Ishikawa (cell line): ENCODE data around the gene SLC4A1AP.

Source experiments
- CEBPB ChIP-seq: IDR thresholded peaks from 2 replicates; pipeline ENCODE4 v1.6.1; 2012
- CREB1 ChIP-seq: IDR thresholded peaks from 2 replicates; pipeline ENCODE4 v1.6.1; 2012; ENCODE audit warnings: low read depth
- EGR1 ChIP-seq: IDR thresholded peaks from 2 replicates; pipeline ENCODE4 v1.6.1; 2012
- EP300 ChIP-seq: IDR thresholded peaks from 2 replicates; pipeline ENCODE4 v1.6.1; 2012; ENCODE audit warnings: borderline replicate concordance
- FOXM1 ChIP-seq: IDR thresholded peaks from 2 replicates; pipeline ENCODE4 v1.6.1; 2012; ENCODE audit warnings: low read depth, borderline replicate concordance
- MAX ChIP-seq: IDR thresholded peaks from 2 replicates; pipeline ENCODE4 v1.6.1; 2012
- NFIC ChIP-seq: IDR thresholded peaks from 2 replicates; pipeline ENCODE4 v1.6.1; 2012
- RAD21 ChIP-seq: IDR thresholded peaks from 2 replicates; pipeline ENCODE4 v1.6.1; 2012; ENCODE audit warnings: low read depth
- REST ChIP-seq: IDR thresholded peaks from 2 replicates; pipeline ENCODE4 v1.6.1; 2012; ENCODE audit warnings: low read depth, mild to moderate bottlenecking
- TAF1 ChIP-seq: IDR thresholded peaks from 2 replicates; pipeline ENCODE4 v1.6.1; 2012; ENCODE audit warnings: low read depth, mild to moderate bottlenecking
- TCF12 ChIP-seq: IDR thresholded peaks from 2 replicates; pipeline ENCODE4 v1.6.1; 2012; ENCODE audit warnings: low read depth
- TEAD4 ChIP-seq: IDR thresholded peaks from 2 replicates; pipeline ENCODE4 v1.6.1; 2012
- YY1 ChIP-seq: IDR thresholded peaks from 2 replicates; pipeline ENCODE4 v1.6.1; 2012; ENCODE audit warnings: low read depth
- ZBTB7A ChIP-seq: IDR thresholded peaks from 2 replicates; pipeline ENCODE4 v1.6.1; 2012; ENCODE audit warnings: low read depth
- TF ChIP-seq, protein P1 (sequence below): IDR thresholded peaks from 2 replicates; pipeline ENCODE4 v1.6.1; 2012

The SLC4A1AP gene

GRCh38 chr2:27720004-27720551, 56.4 kb downstream of the SLC4A1AP start:
- no peak for TF ChIP-seq ZBTB7A
- TF ChIP-seq FOXM1: no peak
- TF ChIP-seq YY1: no peak
- TF ChIP-seq EGR1: no peak
- no peak for TF ChIP-seq TCF12

DNA sequence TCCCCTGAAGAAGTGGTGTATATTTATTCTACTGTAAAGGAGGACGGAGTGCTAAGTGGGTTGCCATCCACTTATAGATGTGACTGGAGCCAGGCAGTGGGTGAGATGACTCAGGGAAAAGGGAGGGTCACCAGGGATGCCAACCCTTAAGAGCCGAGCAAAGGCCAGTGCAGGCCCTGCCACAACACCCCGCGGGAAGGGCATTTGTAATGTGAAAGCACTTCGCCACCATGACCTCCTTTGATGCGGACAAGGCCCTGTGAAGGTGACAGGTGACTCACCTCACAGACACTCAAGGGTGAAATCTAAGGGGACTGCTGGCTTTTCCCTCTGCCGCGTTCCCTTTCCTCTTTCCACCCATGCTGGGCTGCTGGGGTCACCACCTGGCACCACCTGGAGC, 57.6 kb downstream of the SLC4A1AP start:
- TF ChIP-seq NFIC (no peak), TAF1 (no peak), EP300 (no peak), FOXM1 (no peak), EGR1 (no peak), REST (no peak), ZBTB7A (no peak), TCF12 (no peak), CEBPB (no peak), CREB1 (no peak), TEAD4 (no peak), YY1 (no peak), MAX (no peak), RAD21 (no peak)
- TF ChIP-seq, protein P1, sequence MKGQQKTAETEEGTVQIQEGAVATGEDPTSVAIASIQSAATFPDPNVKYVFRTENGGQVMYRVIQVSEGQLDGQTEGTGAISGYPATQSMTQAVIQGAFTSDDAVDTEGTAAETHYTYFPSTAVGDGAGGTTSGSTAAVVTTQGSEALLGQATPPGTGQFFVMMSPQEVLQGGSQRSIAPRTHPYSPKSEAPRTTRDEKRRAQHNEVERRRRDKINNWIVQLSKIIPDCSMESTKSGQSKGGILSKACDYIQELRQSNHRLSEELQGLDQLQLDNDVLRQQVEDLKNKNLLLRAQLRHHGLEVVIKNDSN: no peak

DNA sequence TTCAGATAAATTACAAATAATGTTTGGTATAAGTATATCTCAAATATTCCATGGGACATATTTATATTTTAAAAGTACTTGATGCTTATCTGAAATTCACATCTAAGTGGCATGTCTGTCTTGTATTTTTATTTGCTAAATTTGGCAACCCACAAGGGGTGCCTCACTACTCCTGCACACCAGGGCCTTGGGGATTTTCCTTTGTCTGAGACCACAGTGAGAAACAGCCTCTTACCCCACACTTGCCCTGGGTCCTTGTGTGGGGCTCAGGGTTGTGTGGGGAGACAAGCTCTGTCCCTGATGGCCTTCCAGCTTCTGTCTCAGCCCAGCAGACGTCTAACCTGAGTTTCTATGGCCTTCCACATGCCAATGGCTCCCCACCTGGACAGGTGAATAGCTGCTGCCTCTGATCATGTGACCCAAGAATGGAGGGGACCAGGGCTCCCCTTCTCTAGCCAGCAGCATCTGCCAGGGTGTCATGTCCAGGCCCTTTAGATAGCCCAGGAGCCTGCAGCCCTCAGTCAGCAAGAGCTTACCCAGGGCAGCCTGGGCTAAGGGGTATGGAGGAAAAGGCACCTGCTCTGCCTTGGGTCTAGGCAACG, 58.3 kb downstream of the SLC4A1AP start:
- TF ChIP-seq TAF1 (no peak), EGR1 (no peak), YY1 (no peak), ZBTB7A (no peak)
- TF ChIP-seq, protein P1: peak; percentile 24; the same call in 1 of the 2 replicates

DNA sequence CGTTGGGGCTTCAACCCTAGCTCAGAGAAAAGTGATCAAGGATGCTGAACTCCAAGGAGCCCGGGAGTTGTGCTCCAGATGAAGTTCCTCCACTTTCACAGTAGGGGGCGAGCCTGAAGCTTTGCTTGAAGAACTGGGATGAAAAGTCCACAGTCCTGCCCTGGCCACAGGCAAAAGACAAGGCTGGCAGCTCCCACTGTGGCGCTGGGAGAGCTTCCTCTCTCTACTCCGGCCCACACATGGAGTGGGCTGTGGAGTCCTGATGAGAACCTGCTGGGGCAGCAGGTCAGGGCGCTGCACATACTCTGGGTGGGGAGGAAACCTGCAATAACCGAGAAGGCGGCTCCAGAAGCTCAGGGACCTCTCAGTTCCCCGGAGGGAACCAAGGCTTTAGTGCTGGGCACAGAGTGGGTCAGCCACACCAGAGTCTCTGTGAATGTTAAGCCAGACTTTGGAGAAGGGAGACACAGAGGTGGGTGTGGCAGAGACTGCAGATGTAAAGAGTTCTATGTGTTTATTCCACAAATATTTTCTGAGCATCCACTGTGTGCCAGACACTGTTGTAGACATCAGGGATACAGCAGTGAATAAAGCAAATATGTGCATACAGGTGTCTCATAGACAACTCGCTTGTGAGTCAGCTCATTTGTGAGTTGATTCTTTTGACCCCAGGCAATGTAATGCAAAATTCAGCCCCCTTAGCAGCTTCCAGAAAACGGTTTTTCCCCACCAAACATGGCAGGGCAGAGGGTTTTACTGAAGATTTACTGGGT, 59.9 kb downstream of the SLC4A1AP start:
- no peak for TF ChIP-seq CREB1
- no peak for TF ChIP-seq NFIC
- peak; percentile 76 for TF ChIP-seq RAD21

GRCh38 chr2:27724191-27724590, 60.5 kb downstream of the SLC4A1AP start:
- TF ChIP-seq, protein P1: no peak
- TF ChIP-seq TEAD4 (no peak), CEBPB (no peak), CREB1 (no peak), RAD21 (no peak), YY1 (no peak), TAF1 (no peak), EGR1 (no peak), TCF12 (no peak), NFIC (no peak), EP300 (no peak), MAX (no peak), ZBTB7A (no peak)

GRCh38 chr2:27724905-27725701, 61.4 kb downstream of the SLC4A1AP start:
- TF ChIP-seq YY1 (no peak), TEAD4 (no peak)

GRCh38 chr2:27727257-27727656, 63.6 kb downstream of the SLC4A1AP start:
- no peak for TF ChIP-seq YY1
- no peak for TF ChIP-seq ZBTB7A
- TF ChIP-seq, protein P1: no peak
- no peak for TF ChIP-seq REST
- TF ChIP-seq RAD21: no peak
- TF ChIP-seq EP300: no peak
- no peak for TF ChIP-seq CEBPB
- TF ChIP-seq MAX: no peak
- TF ChIP-seq EGR1: no peak
- TF ChIP-seq TEAD4: no peak
- TF ChIP-seq NFIC: no peak
- TF ChIP-seq TCF12: no peak
- no peak for TF ChIP-seq FOXM1
- no peak for TF ChIP-seq CREB1
